CD4-positive, alpha-beta T cell treated with Interleukin-4 for 4 hours (primary cell): ENCODE data around the gene THRSP.

Source experiments
- DNase-seq: peaks from one replicate; pipeline ENCODE4 v3.0.0-alpha.2; 2020

The THRSP gene

GRCh38 chr11:78100676-78101472 lies 37.2 kb downstream of the THRSP start:
- DNase-seq, result no peak

GRCh38 chr11:78109081-78110015 lies 45.7 kb downstream of the THRSP start:
- no peak for DNase-seq

GRCh38 chr11:78110351-78110750 lies 46.7 kb downstream of the THRSP start:
- no peak for DNase-seq

GRCh38 chr11:78110830-78111229 lies 47.2 kb downstream of the THRSP start:
- no peak for DNase-seq

- DNase-seq, result no peak
Observed at GRCh38 chr11:78111298-78111697, 47.6 kb downstream of the THRSP start.

- DNase-seq, result no peak
Observed at GRCh38 chr11:78112582-78113275, 49.1 kb downstream of the THRSP start.
